ENCODE results near the gene GDI2.

GRCh38 chr10:5751601-5752253 lies 61.5 kb downstream of the GDI2 start:
- TF ChIP-seq CTCF (IDR thresholded peaks at IDR 0.05 in 2 of 3, conservative IDR thresholded peaks at IDR 0.05 in 1 of 3; ENCODE audit: insufficient read depth in 2 of 3, low read depth in 1 of 3, low read length in 3 of 3) (no peak), RHOXF2B (CRISPR knock-in tag; conservative IDR thresholded peaks at IDR 0.05) (no peak), POLR2AphosphoS5 (IDR thresholded peaks at IDR 0.05; ENCODE audit: control insufficient read depth, insufficient read depth, low read depth, low read length) (no peak), FOXK2 (conservative IDR thresholded peaks at IDR 0.05 in 1 of 2, IDR thresholded peaks at IDR 0.05 in 1 of 2; ENCODE audit: low read depth in 2 of 2) (no peak), NCOA2 (IDR thresholded peaks at IDR 0.05; ENCODE audit: partially characterized antibody in 2 of 2) (no peak), COPS2 (conservative IDR thresholded peaks at IDR 0.05) (no peak), POLR2A (conservative IDR thresholded peaks at IDR 0.05) (no peak), ZNF274 (IDR thresholded peaks at IDR 0.05; ENCODE audit: borderline replicate concordance, low read depth, low read length) (no peak)

All from K562 (cell line).